GM12865 (cell line): ENCODE measurements around the gene TMEM131.

Experiments
- DNase-seq: peaks from one replicate; pipeline ENCODE4 v3.0.0; 2010; ENCODE audit warnings: low read depth
- H3K4me3 ChIP-seq: 2 replicates; pipeline ENCODE4 v1.5.1; 2011; ENCODE audit warnings: mild to moderate bottlenecking, low read depth, low read length, control low read depth
- TF ChIP-seq, protein P1 (sequence below): IDR thresholded peaks from 2 replicates; pipeline ENCODE4 v1.5.1; 2011; ENCODE audit warnings: low read length, control low read depth, low read depth, inconsistent platforms; ENCODE audit not compliant: insufficient read depth; ENCODE audit errors: missing control alignments

The TMEM131 gene

DNA sequence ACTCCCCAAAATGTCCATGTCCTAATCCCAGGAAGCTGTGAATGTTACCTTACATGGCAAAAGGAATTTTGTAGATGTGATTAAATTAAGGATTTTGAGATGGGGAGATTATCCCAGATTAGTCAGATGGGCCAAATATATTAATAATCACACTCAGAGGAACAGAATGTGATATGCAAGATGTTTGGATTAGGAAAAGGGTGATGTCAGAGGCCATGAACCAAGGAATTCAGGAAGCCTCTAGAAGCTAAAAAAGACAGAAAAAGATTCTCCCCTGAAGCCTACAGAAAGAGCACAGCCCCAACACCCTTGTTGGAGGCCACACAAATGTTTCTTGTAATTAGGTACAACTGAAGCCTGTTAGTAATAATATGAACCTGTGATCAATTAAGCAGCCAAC lies 13.1 kb downstream of the TMEM131 start:
- H3K4me3 ChIP-seq: no peak overlapping the region
- TF ChIP-seq, protein P1, sequence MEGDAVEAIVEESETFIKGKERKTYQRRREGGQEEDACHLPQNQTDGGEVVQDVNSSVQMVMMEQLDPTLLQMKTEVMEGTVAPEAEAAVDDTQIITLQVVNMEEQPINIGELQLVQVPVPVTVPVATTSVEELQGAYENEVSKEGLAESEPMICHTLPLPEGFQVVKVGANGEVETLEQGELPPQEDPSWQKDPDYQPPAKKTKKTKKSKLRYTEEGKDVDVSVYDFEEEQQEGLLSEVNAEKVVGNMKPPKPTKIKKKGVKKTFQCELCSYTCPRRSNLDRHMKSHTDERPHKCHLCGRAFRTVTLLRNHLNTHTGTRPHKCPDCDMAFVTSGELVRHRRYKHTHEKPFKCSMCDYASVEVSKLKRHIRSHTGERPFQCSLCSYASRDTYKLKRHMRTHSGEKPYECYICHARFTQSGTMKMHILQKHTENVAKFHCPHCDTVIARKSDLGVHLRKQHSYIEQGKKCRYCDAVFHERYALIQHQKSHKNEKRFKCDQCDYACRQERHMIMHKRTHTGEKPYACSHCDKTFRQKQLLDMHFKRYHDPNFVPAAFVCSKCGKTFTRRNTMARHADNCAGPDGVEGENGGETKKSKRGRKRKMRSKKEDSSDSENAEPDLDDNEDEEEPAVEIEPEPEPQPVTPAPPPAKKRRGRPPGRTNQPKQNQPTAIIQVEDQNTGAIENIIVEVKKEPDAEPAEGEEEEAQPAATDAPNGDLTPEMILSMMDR: no peak
- no peak for DNase-seq

DNA sequence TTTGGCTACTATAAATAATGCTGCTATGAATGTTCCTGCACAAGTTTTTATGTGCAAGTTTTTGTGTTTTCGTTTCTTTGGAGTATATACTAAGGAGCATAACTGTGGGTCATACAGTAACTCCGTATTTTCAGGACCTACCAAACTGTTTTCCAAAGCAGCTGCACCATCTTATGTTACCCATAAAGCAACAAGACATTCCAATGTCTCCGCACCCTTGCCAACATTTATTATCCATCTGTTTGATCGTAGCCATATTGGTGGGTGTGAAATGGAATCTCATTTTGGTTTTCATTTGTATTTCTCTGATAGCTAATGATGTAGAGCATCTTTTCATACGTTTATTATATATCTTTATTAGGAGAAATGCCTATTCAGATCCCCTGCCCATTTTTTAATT lies 13.8 kb downstream of the TMEM131 start:
- no peak overlapping the region for H3K4me3 ChIP-seq
- no peak for DNase-seq
- TF ChIP-seq, protein P1: no peak

DNA sequence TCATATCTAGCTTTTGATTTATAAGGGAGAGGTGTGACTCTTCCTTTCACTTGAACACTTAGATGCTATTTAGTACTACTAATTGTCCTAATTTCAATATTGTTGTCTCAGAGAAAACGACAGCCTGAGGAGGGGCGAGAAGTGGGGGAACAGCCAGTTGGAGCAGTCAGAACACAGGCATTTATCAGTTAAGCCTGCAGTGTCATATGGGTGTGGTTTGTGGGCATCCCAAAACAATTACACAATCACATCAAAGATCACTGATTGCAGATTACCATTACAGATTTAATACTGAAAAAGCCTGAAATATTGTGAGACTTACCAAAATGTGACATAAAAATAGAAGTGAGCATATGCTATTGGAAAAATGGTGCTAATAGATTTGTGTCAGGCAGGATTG lies 15.8 kb downstream of the TMEM131 start:
- no peak for DNase-seq
- H3K4me3 ChIP-seq: no peak overlapping the region
- TF ChIP-seq, protein P1: no peak

DNA sequence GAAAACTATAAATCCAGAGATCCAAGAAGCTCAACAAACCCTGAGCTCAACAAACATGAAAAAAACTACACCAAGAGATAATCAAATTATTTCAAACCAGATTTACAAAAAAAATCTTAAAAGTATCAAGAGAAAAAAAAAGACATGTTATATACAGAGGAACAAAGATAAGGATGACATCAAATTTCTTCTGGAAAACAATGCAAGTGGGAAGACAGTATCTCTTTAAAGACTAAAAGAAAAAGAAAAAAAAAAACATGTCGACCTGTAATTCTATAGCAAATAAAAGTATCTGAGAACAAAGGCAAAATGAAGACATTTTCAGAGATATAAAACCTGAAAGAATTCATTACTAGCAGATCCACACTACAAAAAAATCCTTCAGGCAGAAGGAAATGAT lies 21.3 kb downstream of the TMEM131 start:
- H3K4me3 ChIP-seq: no peak overlapping the region
- TF ChIP-seq, protein P1: no peak
- DNase-seq: no peak

DNA sequence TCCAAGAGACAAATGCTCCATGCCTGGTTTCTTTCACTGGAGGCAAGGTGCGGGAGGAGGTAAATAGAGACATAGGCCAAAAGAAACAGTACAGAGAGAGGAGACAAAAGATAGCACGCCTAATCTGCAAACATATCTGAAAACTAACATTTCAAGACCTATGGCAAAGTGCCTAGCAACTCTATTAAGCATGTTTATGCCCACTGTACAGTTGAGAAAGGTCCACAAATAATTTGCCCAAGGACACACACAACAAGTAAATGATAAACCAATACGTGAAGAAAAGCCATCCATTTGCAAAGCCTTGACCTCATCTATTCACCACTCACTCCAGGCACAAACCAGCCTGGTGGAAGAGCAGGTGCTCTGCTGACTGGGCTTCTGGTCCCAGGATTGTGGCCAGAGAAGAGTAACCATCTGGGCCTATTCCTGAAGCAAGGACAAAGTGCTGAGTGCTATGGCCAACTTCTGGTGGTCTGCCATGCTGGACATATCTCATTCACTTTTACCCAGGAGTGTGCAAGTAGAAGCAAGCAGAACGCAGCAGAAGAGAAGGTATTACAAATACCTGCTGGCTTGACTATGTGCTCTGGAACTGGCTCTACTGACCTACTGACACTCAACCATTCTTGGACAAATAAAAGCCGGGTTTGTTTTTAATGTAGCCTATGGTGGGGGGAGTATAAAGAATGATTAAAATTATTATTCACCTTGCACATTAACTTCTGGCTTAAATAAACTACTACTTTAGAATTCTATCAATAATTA lies 25.3 kb downstream of the TMEM131 start:
- H3K4me3 ChIP-seq: no peak overlapping the region
- TF ChIP-seq, protein P1: no peak
- DNase-seq: no peak

DNA sequence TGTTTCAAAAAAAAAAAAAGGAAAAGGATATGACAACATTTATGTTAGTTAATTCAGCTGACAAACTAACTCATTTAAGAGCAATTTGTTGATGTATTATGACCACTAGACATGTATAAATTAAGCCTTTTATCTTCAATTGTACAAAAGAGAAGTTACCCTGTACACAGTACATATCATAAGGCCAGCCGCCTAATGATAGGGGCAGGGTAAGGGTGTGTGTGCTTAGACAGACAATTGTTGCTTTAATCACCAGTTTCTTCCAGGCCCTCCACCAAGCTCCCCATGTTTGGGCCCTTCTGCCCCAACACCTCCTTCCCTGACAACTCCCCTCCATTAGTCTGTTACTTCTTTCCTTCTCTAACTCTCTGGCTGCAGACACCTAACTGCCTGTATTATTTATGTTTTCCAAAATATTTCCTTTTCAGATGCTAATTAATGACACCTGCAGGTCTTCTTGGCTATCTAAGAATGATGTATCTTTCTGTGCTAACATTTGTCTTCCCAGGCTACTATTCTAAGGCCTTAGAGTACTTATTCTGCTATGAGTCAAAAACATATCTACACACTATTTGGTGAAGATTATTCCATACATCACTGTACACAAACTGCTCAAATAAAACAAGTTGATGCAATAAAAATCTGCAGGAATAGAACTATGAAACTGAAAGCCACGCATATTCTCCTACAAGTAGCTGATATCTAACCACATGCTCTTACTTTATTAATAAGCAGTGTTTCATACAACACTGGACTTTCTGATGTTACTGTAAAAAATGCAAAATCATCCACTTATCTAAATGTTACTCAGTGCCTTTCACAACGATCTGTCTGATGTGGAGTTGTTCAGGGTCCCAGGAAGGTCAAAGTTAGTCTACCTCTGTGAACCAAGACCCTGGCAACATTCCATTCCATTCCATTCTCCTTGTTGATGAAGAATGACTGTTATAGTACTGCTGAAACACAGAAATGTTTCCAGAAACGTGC lies 26.4 kb downstream of the TMEM131 start:
- no peak for DNase-seq
- TF ChIP-seq, protein P1: no peak
- no peak overlapping the region for H3K4me3 ChIP-seq
